Stimulated activated CD8-positive, alpha-beta memory T cell treated with anti-CD3 and anti-CD28 coated beads, Interleukin-4, amount 100 ng/mL, for 48 hours (primary cell): ENCODE data around the gene NES.

Source experiments
- DNase-seq: peaks from one replicate; pipeline ENCODE4 v3.0.0-alpha.2; 2020

NES gene

DNA sequence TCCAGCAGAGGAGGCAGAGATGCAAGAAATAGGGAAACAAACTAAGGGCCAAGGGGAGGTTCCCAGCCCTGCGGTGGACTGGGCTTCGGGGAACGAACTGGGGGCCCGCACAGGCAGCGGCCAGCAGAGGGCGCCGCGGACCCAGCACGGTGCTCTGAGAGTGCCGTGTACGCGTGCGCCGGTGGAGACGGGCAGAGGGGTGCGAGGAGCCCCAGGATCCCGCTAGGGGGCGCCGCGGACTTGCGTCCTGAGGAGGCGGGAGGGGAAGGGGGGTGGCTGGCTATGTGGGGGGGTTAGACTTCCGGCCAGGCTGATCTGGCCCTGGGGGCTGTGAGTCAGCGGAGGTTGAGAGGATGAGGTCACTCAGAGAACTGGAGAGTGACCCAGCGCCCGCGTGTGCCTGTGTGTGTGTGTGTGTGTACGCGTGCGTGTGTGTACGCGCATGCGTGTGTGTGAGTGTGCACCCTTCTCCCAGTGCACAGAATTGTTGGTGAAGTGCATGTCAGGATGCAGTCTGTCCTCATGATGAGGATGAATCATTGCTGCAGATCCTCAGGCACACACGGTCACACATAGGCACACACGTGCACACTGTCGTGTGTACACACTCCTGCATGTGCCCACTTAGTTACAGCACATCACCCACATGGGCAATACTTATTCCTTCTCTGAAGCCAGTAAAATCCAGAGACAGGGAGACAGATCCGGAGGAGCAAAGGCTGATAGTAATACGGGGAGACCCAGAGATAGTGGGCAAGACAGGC, 17.0 kb downstream of the NES start:
- DNase-seq = peak; percentile 98

DNA sequence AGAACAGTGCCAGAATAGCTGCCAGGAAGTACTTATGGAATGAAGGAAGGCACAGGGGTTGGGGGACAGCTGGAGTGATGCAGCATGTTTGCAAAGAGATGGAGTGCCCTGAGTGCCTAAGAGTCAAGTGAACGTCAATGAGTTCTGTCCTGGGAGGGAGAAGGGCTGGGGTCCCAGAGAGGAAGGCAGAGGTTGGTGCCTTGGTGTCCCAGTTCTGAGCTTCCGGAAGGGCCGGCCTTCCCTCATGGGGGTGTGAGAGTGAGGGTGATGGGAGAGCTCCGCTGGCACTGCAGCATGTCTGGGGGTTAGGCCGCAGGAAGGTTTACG, 17.6 kb downstream of the NES start:
- no peak for DNase-seq

DNA sequence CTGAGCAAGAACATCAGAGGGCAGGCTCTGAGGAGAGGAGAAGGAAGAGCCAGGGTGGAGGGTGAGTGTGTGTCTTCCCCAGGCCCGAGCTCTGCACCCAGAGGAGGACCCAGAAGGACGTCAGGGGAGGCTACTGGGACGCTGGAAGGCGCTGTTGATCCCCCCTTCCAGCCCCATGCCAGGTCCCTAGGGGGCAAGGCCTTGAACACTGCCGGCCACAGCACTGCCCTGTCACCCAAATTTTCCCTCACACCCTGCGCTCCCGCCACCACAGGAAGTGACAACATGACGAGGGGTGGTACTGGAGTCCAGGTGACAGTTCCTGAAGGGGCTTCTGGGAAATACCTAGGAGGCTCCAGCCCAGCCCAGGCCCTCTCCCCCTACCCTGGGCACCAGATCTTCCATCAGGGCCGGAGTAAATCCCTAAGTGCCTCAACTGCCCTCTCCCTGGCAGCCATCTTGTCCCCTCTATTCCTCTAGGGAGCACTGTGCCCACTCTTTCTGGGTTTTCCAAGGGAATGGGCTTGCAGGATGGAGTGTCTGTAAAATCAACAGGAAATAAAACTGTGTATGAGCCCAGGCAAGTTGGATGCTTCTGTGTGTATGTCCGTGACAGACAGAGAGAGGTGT, 18.1 kb downstream of the NES start:
- DNase-seq = no peak

DNA sequence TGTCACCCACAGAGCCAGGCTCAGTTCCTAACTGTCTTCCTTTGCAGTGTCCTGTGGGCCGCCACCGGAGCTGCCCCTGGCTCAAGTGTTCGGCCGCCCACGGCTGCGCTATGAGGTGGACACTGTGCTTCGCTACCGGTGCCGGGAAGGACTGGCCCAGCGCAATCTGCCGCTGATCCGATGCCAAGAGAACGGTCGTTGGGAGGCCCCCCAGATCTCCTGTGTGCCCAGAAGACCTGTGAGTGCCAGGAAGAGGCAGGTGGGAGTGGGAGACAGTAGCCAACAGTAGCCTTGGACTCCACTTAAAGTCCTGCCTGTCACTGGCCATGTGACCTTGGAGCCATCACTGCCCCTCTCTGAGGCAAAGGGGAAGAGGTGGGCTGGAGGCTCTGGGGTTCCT, 18.7 kb downstream of the NES start:
- no peak for DNase-seq

- DNase-seq = no peak
These were observed 19.4 kb downstream of the NES start for GRCh38 chr1:156657741-156658319.

DNA sequence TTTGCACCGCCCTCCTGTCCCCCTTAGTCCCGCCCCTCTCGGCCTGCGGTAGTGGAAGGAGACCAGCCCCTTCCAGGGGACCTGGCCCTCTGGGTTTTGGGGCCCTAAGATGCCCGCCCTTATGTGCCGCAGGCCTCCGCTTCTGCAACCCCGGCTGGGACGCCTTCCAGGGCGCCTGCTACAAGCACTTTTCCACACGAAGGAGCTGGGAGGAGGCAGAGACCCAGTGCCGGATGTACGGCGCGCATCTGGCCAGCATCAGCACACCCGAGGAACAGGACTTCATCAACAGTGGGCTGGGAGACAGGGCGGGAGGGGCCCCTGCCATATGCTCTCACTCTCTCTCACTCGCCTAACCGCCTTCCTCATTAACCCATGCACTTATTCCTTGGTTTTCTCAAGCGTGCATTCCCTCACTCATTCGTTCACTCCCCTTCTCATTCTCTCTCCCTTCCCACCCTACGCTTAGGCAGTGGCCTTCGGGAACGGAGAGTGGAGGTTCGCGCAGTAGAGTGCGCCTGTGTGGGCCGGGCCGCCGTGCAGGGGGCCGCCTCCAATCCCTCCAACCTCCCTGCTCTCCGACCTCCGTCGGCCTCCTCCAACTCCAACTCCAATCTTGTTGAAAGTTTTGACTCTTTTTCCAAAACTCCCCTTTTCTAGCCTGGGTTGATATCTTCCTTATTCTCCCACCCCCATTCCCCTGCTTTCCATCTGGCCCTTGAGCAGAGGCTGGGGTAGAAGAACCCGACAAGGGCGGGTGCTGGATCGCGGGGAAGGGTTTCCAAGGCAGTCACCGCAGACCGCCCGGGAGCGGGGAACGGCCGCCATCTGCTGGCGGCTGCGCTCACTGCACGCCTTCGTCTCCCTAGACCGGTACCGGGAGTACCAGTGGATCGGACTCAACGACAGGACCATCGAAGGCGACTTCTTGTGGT, 20.1 kb downstream of the NES start:
- peak; percentile 89 for DNase-seq

GRCh38 chr1:156655904-156656516, 21.2 kb downstream of the NES start:
- DNase-seq = no peak

- DNase-seq = no peak
These were observed 21.9 kb downstream of the NES start for GRCh38 chr1:156655151-156655903.

DNA sequence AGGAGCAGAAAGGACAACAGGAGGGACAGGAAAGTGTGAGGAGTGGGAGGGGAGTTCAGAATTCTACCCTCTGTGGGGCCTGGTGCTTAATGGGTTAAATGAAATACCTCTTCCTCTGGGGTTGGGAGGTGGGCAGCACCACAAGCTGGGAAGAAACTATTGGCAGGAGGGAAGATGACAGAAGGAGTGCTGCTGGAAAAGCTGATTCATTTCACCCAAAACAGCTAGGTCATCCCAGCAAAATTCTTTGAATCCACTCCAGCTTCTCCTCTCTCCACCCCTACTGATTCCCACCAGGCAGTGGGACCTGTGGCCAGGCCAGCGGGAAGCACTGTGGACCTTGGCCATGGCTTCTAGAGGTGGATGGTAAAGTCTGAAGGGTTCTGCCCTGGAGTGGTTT, 22.5 kb downstream of the NES start:
- DNase-seq = no peak

GRCh38 chr1:156652992-156653355, 24.2 kb downstream of the NES start:
- no peak for DNase-seq

- DNase-seq = peak; percentile 57
These were observed 24.8 kb downstream of the NES start for GRCh38 chr1:156652131-156652991.

DNA sequence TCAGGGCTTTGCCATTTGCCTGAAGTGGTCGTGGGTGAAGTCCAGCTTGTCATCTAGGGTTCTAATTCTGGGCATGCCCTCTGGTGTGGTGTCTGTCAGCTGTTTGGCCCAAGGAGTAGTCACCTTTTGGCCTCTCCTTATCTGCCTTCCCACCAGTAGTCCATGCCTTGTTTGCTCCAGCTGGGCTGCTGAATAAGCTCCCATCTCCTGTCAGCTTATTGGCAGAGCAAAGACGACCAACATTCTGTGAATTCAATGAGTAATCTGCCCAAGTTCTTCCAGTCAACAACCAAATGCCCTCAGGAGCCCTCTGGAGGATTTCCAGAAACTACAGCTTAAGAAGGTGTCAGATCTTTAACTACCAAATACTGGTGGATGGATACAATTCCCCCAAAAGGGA, 28.3 kb downstream of the NES start:
- no peak for DNase-seq

DNA sequence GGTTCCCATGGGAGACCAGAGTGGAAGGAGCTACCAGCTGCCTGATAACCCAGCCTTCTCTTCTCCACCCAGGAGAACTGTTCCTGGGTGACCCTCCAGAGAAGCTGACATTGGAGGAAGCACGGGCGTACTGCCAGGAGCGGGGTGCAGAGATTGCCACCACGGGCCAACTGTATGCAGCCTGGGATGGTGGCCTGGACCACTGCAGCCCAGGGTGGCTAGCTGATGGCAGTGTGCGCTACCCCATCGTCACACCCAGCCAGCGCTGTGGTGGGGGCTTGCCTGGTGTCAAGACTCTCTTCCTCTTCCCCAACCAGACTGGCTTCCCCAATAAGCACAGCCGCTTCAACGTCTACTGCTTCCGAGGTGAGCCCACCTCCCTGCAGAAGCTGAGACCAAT, 28.7 kb downstream of the NES start:
- no peak for DNase-seq

- no peak for DNase-seq
These were observed 29.9 kb downstream of the NES start for GRCh38 chr1:156647351-156647750.

- DNase-seq = no peak
These were observed 30.4 kb downstream of the NES start for GRCh38 chr1:156646738-156647211.

DNA sequence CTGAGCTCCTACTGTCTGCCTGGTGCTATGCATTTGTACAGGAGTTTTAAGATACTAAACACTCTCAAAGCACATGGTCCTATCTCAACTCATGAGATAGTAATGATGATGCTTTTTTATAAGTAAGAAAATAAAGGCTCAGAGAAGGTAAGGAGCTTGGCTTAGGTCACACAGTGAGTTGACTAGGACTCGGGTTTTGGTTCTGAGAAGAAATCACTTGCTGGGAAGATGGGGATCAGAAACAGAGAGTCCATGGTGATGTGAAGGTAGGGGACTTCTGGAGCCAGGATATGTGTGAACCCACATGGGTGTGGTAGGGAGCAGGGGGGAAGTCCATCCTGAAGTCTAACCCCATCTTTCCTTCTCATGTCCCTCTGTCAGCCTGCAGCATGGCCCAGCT, 31.5 kb downstream of the NES start:
- DNase-seq = no peak

DNA sequence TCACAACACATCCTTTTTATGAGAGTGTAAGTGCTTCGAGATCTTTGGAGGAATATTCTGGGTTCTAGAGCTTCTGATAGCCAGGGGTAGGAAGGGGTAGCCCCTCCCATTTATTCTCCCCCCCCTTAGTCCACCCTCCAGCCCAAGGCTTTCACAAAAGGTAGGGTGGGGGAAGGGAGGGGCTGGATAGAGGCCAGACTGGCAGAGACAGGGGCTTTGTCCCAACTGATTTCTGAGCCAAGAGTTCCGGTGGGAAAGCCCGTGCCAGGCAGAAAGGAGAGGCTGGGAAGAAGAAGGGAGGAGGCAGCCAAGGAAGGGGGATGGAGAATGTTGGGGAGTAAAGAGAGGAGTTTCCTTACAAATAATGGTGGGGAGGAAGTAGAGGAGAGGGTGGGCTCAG, 32.2 kb downstream of the NES start:
- no peak for DNase-seq

DNA sequence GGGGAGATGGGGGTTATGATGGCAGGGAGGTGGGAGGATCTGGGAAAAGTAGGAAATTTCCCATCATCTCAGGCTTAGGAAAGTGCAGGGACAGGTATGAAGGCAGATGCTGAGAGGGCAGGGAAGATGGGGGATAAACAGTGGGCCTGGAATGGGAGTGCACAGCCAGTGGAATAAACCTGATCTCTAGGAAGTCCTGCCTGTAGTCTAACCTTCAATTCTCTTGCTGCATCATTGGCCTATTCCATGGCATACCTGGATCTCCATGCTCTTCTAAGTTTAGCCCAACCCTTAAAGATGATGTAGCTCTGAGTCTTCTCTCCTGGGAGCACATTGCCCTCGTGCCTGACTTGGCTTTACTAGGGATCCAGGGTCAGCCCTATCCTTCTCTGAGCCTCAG, 32.6 kb downstream of the NES start:
- DNase-seq = no peak

- no peak for DNase-seq
These were observed 33.1 kb downstream of the NES start for GRCh38 chr1:156644146-156644545.

- peak; percentile 39 for DNase-seq
These were observed 33.5 kb downstream of the NES start for GRCh38 chr1:156643778-156644092.

- no peak for DNase-seq
These were observed 34.0 kb downstream of the NES start for GRCh38 chr1:156643049-156643777.
